C4-2B (cell line): ENCODE results near the gene C3orf38.

ENCODE experiments used
- ZFX ChIP-seq: fragments of 450-650 bp; IDR thresholded peaks from 2 replicates; pipeline ENCODE4 v1.6.1; 2017
- TF ChIP-seq, protein P1 (sequence below): fragments of 450-650 bp; conservative IDR thresholded peaks from 2 replicates; pipeline ENCODE4 v1.5.1; 2017; ENCODE audit warnings: mild to moderate bottlenecking

GRCh38 chr3:88149101-88149508 is 654 bp upstream of the C3orf38 start:
- TF ChIP-seq, protein P1, sequence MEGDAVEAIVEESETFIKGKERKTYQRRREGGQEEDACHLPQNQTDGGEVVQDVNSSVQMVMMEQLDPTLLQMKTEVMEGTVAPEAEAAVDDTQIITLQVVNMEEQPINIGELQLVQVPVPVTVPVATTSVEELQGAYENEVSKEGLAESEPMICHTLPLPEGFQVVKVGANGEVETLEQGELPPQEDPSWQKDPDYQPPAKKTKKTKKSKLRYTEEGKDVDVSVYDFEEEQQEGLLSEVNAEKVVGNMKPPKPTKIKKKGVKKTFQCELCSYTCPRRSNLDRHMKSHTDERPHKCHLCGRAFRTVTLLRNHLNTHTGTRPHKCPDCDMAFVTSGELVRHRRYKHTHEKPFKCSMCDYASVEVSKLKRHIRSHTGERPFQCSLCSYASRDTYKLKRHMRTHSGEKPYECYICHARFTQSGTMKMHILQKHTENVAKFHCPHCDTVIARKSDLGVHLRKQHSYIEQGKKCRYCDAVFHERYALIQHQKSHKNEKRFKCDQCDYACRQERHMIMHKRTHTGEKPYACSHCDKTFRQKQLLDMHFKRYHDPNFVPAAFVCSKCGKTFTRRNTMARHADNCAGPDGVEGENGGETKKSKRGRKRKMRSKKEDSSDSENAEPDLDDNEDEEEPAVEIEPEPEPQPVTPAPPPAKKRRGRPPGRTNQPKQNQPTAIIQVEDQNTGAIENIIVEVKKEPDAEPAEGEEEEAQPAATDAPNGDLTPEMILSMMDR, result no peak
- no peak for TF ChIP-seq ZFX
